NOMO-1 treated with dmso at 0.1 percent for 144 hours (cell line): Measurements from ENCODE around the gene INPP5E.
A peak's percentile ranks its signal among the peaks of the same experiment; 100 is the strongest.

Experiments
- DNase-seq: peaks from one replicate; lab custom pipeline; 2025; ENCODE audit not compliant: unreplicated experiment; lab: John Stamatoyannopoulos, UW

Gene INPP5E

DNA sequence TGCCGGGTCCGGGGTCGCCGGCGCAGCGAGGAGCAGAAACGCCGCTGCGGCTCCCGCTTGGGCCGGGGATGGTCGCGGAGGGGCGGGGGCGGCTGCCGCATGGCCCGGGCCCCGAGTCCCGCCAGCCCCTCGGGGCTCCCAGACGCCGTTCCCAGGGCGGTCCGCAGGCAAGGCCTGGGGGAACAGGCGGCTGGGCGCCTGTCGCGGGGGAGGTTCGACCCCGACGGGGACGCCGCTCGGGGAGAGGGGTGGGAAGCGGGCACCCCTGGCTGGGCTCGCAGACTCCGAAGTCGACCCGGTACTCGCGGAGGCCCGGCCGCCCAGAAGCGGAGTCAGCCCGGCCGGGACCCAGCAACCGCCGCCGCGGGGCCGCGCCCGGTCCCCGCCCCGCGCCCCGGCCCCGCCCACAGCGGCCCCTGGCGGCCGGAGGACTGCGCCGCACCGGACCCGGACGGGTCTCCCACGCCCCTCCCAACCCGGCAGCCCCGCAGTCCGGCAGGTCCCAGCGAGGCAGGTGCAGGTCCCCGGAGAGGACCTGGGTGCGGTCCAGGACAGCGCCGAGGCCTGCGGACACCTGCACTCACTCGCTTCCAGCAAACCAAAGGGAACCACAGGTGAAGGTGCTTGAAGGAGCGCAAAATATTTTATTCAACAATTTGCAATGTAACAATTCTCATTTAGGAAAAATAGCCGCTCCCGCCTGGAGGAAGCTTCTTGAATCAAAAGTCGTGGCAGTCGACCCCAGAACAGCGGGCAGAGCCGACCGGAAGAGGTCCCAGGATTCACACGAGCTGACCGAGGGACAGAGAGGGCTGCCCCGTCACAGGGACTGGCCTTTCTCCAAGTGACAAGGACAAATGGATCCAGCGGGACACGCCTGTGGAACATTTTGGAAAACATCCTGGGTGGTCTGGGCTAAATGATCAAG, at the start of gene INPP5E:
TSS of gene INPP5E (minus strand) at position 365 of the 928 bp plus-strand sequence. CDS start 426 bp downstream, outside the sequence.
- DNase-seq: peak; percentile 40

DNA sequence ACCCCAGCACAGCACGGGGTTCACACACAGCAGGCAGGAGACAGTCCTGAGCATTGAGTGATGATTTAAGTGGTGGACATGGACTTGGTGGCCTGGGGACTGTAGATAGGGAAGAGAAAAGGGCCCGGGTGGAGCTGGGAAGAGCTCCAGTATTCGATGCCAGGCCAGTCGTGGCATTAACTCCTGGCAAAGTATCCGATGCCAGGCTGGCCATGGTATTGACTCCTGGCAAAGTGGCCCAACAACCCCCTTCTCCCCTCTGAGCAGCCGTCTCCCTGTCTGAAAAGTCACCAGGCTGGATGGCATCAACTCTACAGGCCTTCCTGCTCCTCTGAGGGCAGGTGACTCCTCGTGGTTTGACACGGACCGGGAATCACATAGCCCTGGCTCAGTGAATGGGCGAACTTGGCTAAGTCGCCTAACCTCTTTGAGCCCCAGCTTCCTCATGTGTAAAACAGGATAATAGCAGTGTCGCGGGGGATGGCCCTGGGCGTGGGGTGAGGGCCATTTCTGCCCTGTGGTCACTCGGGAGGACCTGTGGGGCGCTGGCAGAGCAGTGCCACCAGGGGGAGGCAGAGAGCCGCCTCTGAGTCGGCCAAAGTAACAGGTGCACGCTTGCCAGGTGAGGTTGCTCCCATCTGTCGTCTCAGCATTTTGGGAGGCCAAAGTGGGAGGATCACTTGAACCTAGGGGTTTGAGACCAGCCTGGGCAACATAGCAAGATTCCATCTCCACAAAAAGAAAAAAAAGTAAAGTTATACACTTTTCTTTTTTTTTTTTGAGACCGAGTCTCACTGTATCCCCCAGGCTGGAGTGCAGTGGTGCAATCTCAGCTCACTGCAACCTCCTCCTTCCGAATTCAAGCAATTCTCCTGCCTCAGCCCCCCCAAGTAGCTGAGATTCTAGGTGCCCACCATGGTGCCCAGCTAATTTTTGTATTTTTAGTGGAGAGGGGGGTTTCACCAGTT, 48.9 kb upstream of the INPP5E start:
- peak; percentile 17 for DNase-seq

DNA sequence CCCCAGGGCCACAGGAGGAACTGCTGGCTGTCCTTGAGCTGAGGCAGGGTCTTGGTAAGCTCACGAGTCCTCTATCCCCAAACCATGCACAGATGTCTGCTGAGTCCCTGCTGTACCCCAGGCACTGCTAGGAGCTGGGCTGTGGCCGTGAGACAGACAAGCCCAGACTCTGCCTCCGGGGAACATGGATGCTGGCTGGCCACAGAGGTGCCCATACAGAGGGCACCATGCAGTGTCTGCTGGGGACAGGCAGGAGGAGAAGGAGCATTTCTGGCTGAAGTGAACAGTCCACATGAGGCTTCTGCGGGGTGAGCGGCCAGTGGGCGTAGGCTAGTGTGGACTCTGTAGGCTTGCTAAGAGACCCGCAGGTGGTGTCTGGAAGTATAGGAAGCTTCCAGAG, 48.0 kb upstream of the INPP5E start:
- DNase-seq: no peak

- no peak for DNase-seq
Observed at GRCh38 chr9:136486823-136487620, 47.4 kb upstream of the INPP5E start.

- no peak for DNase-seq
Observed at GRCh38 chr9:136486131-136486530, 46.5 kb upstream of the INPP5E start.

DNA sequence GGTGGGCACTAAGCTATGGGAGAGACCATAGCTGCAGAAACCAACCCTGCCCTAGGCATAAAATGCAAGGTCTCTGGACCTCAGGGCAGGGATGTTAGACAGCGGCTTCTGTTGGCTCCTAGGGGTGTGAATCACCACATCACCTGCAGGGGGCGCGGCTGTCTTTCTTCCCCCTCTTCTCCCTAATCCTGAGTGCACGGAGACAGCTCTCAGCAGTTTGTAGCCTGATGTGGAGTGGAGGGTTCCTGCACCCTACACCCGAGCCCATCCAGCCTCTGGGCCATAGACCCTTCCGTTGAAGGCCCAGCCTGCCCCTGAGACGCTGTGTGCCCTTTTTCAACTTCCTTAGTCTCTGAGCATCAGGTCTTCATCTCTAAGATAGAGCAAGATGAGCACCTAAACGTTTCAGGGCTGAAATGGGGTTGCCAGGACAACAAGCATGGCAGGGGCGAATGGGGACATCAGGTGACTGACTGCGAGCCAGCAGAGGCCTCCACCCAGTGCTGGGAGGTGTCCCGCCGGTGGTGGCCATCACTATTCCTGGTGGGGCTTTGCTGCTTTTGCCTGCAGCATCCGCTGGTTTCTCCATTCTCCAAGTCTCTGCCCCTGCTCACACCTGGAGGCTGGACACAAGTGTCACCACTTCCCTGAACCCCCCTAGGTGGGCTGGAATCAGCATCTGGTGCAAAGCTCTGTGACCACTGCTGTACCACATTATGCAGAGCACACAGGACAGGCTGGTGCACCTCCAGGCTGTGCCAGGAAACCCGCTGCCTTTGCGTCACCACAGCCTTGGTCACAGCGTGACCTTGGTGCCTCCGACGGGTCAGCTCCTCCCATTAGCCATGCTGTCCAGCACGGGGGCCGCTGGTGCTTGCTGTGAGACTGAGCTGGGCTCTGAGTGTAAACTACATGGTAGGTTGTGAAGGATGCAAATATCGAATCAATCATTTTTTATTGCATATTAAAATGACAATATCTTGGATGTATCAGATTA, 45.7 kb upstream of the INPP5E start:
- DNase-seq: peak; percentile 78

GRCh38 chr9:136484153-136485048, 44.8 kb upstream of the INPP5E start:
- no peak for DNase-seq

- DNase-seq: peak; percentile 88
Observed at GRCh38 chr9:136483589-136484152, 44.0 kb upstream of the INPP5E start.

DNA sequence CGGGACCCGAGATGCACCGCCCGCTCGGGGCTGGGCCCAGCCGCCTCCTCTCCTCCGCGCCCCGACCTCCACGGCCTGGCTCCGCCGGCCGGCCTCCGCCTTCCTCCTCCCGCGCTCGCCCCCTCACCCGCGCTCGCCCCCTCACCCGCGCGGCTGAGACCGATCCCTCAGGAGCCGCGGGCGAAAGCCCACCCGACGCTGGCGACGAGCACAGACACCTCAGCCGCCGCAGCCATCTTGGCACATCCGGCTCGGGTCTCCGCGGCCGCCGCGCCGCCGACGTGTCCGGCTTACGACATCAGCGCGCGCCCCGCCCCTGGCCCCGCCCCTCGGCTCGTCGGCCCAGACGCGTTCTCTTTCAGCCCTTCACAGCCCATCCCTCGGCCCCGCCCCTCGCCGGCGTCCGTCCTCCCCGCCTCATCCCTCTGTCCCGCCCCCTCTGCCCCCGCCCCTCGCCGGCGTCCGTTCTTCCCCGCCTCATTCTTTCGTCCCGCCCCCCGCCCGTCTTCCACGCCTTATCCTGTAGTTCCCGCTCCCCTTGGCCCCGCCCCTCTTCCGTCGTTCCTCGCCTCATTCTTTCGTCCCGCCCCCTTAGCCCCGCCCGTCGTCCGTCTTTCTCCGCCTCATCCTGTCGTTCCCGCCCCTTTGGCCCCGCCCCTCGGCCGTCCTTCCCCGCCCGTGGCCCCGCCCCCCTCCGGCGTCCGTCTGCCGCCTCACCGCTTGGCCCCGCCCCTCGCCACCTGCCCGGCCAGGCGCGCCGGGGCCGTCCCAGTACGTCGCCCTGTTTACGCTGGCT, 43.3 kb upstream of the INPP5E start, which contains the start of gene SEC16A:
TSS of gene SEC16A (minus strand) at position 248 of the 796 bp plus-strand sequence. CDS start 5,425 bp downstream, outside the sequence.
- peak; percentile 100 for DNase-seq

- peak; percentile 60 for DNase-seq
Observed at GRCh38 chr9:136482046-136482792, 42.6 kb upstream of the INPP5E start.

DNA sequence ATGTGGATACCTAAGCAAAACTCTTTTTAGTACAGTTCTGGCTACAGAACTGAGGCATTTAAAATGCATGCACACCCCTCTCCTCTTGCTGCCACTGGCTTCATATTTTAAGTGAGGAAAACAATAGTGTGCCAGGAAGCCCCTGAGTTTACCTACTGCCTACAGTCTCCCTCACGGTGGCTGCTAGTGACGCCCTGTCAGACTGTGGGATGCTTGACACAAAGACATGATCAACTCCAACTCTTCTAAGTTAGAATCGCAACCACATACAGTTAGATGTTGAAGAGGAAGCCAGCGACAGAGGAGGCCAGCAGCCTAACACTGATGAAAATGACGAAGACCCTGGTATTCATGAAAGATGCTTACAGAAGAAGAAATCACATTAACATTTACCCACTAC, 41.9 kb upstream of the INPP5E start:
- no peak for DNase-seq

- DNase-seq: no peak
Observed at GRCh38 chr9:136476369-136477150, 36.9 kb upstream of the INPP5E start.

- DNase-seq: no peak
Observed at GRCh38 chr9:136474974-136475865, 35.6 kb upstream of the INPP5E start.

GRCh38 chr9:136474021-136474640, 34.5 kb upstream of the INPP5E start:
- DNase-seq: no peak
